ENCODE measurements around the gene LRRN4CL.
"Not testable (repeated sequence)": the region's sequence is repeated elsewhere in the genome, so short reads cannot be mapped to it uniquely, and the experiment has no call there.

Gene LRRN4CL

GRCh38 chr11:62689421-62690183 is at the start of gene LRRN4CL:
TSS of gene LRRN4CL (minus strand) at chr11:62689530. CDS start at chr11:62688508, 1,022 bp downstream.
- TF ChIP-seq CTCF (IDR thresholded peaks at IDR 0.05; ENCODE audit: low read length, missing control alignments), result no peak
- peak; percentile 83 for DNase-seq (ENCODE audit: low read depth)
- H3K4me3 ChIP-seq (replicated peaks; ENCODE audit: low read depth, low read length), result peak within 1 kb of the TSS; percentile 2

GRCh38 chr11:62737196-62737595 is 47.9 kb upstream of the LRRN4CL start:
- no peak overlapping the region for H3K4me3 ChIP-seq (replicated peaks; ENCODE audit: low read depth, low read length)
- DNase-seq (ENCODE audit: low read depth), result no peak
- no peak for TF ChIP-seq CTCF (IDR thresholded peaks at IDR 0.05; ENCODE audit: low read length, missing control alignments)

- DNase-seq (ENCODE audit: low read depth), result peak; percentile 53
- H3K4me3 ChIP-seq (replicated peaks; ENCODE audit: low read depth, low read length), result no peak overlapping the region
- TF ChIP-seq CTCF (IDR thresholded peaks at IDR 0.05; ENCODE audit: low read length, missing control alignments), result peak; percentile 13
These were observed 43.5 kb upstream of the LRRN4CL start for GRCh38 chr11:62732830-62733229.

GRCh38 chr11:62730076-62730475 is 40.7 kb upstream of the LRRN4CL start:
- H3K4me3 ChIP-seq (replicated peaks; ENCODE audit: low read depth, low read length), result peak overlapping the region; percentile 71
- not testable (repeated sequence) for DNase-seq (ENCODE audit: low read depth)

- DNase-seq (ENCODE audit: low read depth), result peak; percentile 84
- peak within 1 kb of the TSS; percentile 71 for H3K4me3 ChIP-seq (replicated peaks; ENCODE audit: low read depth, low read length)
- TF ChIP-seq CTCF (IDR thresholded peaks at IDR 0.05; ENCODE audit: low read length, missing control alignments), result no peak
These were observed 39.0 kb upstream of the LRRN4CL start, which contains the start of gene TTC9C for GRCh38 chr11:62728171-62728988. TSS of gene TTC9C (plus strand) at chr11:62728486. CDS start at chr11:62728849, 363 bp downstream.

GRCh38 chr11:62727872-62728170 is 38.5 kb upstream of the LRRN4CL start:
- peak; percentile 99 for DNase-seq (ENCODE audit: low read depth)
- TF ChIP-seq CTCF (IDR thresholded peaks at IDR 0.05; ENCODE audit: low read length, missing control alignments), result no peak
- peak overlapping the region; percentile 71 for H3K4me3 ChIP-seq (replicated peaks; ENCODE audit: low read depth, low read length)

- TF ChIP-seq CTCF (IDR thresholded peaks at IDR 0.05; ENCODE audit: low read length, missing control alignments), result no peak
- peak within 1 kb of the TSS; percentile 71 for H3K4me3 ChIP-seq (replicated peaks; ENCODE audit: low read depth, low read length)
- peak; percentile 99 for DNase-seq (ENCODE audit: low read depth)
These were observed 38.0 kb upstream of the LRRN4CL start, which contains the start of gene HNRNPUL2 for GRCh38 chr11:62727165-62727871. TSS of gene HNRNPUL2 (minus strand) at chr11:62727457. CDS start at chr11:62727156, 301 bp downstream.
